Measurements from ENCODE around the gene GABRA4. TPM values are rescaled to one million over a fixed set of nuclear protein-coding genes. Genes with fewer than 3 reads are reported as not detected.

The GABRA4 gene
- total RNA-seq, 1 experiment from 2014 or later, result not detected

DNA sequence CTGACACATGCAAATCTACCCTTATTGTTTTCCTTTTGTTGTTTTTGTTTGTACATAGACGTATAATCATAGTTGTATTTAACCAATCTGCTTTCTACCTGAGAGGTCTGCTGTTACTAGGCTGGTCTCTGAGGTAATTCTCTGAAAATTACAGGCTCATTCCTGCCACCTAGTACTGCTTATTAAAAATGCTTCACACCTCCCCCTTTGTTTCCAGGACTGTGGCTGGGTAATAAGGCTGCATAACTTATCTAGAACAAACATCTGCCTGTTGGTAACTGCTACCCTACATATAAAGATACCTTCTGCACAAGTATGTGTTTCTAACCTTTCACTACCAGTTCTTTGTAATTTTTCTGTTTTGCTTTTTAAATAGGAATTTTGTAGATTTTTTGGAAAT, 118.6 kb downstream of the GABRA4 start:
- Histone ChIP-seq H2BK20ac (ENCODE audit: low read depth, low read length, poor library complexity, severe bottlenecking) (no peak overlapping the region), H3K56ac (ENCODE audit: insufficient read length, low read depth, low read length) (no peak overlapping the region), H4K8ac (replicated peaks; ENCODE audit: insufficient read length, low read depth, low read length) (no peak overlapping the region), H3K79me2 (ENCODE audit: insufficient read depth, low read length) (no peaks in the 10 kb centered on the region), H3K9ac (ENCODE audit: extremely low read depth, insufficient read length, low read length) (no peak overlapping the region), H4K20me1 (ENCODE audit: control insufficient read depth, insufficient read depth, insufficient read length) (no peaks in the 10 kb centered on the region), H3K4me2 (ENCODE audit: insufficient read depth, insufficient read length, low read length) (no peak overlapping the region), H3K4ac (ENCODE audit: low read depth, low read length) (no peak overlapping the region), H3K9me3 (ENCODE audit: control insufficient read depth, low read depth, low read length) (no peaks in the 10 kb centered on the region), H4K5ac (ENCODE audit: insufficient read length, low read depth, low read length) (no peak overlapping the region), H3K23ac (ENCODE audit: insufficient read length, low read depth, low read length) (no peak overlapping the region), H4K91ac (ENCODE audit: insufficient read length, low read depth, low read length) (no peak overlapping the region), H2BK120ac (ENCODE audit: low read depth, low read length, poor library complexity, severe bottlenecking) (no peak overlapping the region), H2BK15ac (ENCODE audit: low read depth, low read length) (no peak overlapping the region), H2BK5ac (ENCODE audit: insufficient read length, low read length) (no peak overlapping the region), H2BK12ac (ENCODE audit: insufficient read length, low read depth, low read length) (no peak overlapping the region), H3K27ac (ENCODE audit: insufficient read length, low read depth, low read length) (no peak overlapping the region), H3T11ph (ENCODE audit: low read length) (no peak overlapping the region), H2AK5ac (ENCODE audit: insufficient read length, low read length) (no peak overlapping the region), H3K4me1 (ENCODE audit: insufficient read depth, low read length) (no peaks in the 10 kb centered on the region), H3K18ac (ENCODE audit: insufficient read length, low read depth, low read length) (no peak overlapping the region), H3K27me3 (ENCODE audit: insufficient read depth, low read length) (no peaks in the 10 kb centered on the region), H3K79me1 (ENCODE audit: insufficient read depth, low read depth, low read length, poor library complexity, severe bottlenecking) (no peaks in the 10 kb centered on the region), H3K23me2 (ENCODE audit: insufficient read length, low read depth, low read length, poor library complexity, severe bottlenecking) (no peaks in the 10 kb centered on the region), H3K14ac (ENCODE audit: insufficient read depth, low read length) (no peak overlapping the region), H2AFZ (ENCODE audit: low read length) (no peak overlapping the region)
- no peaks in the 10 kb centered on the region for H3K27me3 Mint-ChIP-seq (ENCODE audit: low read depth)
- no peak for DNase-seq
- no peaks in the 10 kb centered on the region for H3K36me3 Mint-ChIP-seq (ENCODE audit: insufficient read depth in 1 of 3, low read depth in 3 of 3)
- TF ChIP-seq, protein P1, sequence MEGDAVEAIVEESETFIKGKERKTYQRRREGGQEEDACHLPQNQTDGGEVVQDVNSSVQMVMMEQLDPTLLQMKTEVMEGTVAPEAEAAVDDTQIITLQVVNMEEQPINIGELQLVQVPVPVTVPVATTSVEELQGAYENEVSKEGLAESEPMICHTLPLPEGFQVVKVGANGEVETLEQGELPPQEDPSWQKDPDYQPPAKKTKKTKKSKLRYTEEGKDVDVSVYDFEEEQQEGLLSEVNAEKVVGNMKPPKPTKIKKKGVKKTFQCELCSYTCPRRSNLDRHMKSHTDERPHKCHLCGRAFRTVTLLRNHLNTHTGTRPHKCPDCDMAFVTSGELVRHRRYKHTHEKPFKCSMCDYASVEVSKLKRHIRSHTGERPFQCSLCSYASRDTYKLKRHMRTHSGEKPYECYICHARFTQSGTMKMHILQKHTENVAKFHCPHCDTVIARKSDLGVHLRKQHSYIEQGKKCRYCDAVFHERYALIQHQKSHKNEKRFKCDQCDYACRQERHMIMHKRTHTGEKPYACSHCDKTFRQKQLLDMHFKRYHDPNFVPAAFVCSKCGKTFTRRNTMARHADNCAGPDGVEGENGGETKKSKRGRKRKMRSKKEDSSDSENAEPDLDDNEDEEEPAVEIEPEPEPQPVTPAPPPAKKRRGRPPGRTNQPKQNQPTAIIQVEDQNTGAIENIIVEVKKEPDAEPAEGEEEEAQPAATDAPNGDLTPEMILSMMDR (conservative IDR thresholded peaks at IDR 0.05), result no peak
- no CpG with 5 or more reads among the region's 1 CpG for WGBS (ENCODE audit: extremely low coverage, insufficient read length, low lambda C conversion rate)
- no peak overlapping the region for H3K27ac Mint-ChIP-seq
- H3K4me3 Mint-ChIP-seq, result no peak overlapping the region
- H3K4me1 Mint-ChIP-seq, result peaks cover 2 to 5% of the 10 kb centered on the region in 2 experiments; a peak in 2 of 4 replicates
- H3K9me3 Mint-ChIP-seq, result peaks cover 0 to 7% of the 10 kb centered on the region in 2 experiments; a peak in 1 of 5 replicates
